NB4 (cell line): ENCODE measurements around the gene MAP3K20.

Experiments used
- MYC ChIP-seq: IDR thresholded peaks from 2 replicates; pipeline ENCODE4 v1.6.1; 2011; ENCODE audit warnings: low read depth, low read length
- POLR2A ChIP-seq: IDR thresholded peaks from 2 replicates; pipeline ENCODE4 v1.6.1; 2011; ENCODE audit warnings: mild to moderate bottlenecking; ENCODE audit not compliant: insufficient read length; ENCODE audit errors: extremely low read depth
- TF ChIP-seq, protein P1 (sequence below): IDR thresholded peaks from one replicate; pipeline ENCODE4 v1.5.1; 2012; ENCODE audit warnings: low read depth, low read length

DNA sequence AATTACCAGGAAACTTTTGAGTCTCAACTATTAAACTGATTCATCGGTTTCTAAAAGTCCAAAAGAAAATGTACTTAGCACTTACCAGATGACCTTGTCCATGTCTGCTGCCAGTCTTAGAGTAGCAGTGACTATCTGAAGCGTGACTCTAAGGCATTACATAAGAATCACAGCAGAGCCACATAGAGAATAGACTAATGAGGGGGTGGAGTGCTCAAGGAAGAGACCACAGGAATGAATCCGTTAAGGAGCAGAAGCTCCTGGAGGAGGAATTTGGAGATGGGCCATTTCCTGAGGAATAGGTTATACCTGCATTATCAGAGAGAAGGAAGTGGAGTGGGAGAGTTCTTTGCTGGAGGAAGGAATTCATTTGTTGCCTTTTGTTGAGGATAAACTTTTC is 116.0 kb downstream of the MAP3K20 start:
- TF ChIP-seq, protein P1, sequence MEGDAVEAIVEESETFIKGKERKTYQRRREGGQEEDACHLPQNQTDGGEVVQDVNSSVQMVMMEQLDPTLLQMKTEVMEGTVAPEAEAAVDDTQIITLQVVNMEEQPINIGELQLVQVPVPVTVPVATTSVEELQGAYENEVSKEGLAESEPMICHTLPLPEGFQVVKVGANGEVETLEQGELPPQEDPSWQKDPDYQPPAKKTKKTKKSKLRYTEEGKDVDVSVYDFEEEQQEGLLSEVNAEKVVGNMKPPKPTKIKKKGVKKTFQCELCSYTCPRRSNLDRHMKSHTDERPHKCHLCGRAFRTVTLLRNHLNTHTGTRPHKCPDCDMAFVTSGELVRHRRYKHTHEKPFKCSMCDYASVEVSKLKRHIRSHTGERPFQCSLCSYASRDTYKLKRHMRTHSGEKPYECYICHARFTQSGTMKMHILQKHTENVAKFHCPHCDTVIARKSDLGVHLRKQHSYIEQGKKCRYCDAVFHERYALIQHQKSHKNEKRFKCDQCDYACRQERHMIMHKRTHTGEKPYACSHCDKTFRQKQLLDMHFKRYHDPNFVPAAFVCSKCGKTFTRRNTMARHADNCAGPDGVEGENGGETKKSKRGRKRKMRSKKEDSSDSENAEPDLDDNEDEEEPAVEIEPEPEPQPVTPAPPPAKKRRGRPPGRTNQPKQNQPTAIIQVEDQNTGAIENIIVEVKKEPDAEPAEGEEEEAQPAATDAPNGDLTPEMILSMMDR = no peak
- no peak for TF ChIP-seq POLR2A
- no peak for TF ChIP-seq MYC
